ENCODE data around the gene AAK1. TPM values are rescaled to one million over a fixed set of nuclear protein-coding genes. Genes with fewer than 3 reads are reported as not detected.

The AAK1 gene
- total and polyA plus RNA-seq, 10 of the 15 experiments (the other 5 are each of a cell fraction or from before 2014, with no cell fraction given), result 2.9 to 41.4 (median 17.5) TPM

- WGBS (ENCODE audit: insufficient coverage, insufficient replicate concordance, low lambda C conversion rate, missing lambda C conversion rate), result no CpG with 5 or more reads among the region's 2 CpGs
- RAD21 ChIA-PET (ENCODE audit: unreplicated experiment), result no interaction called here
- H3K9ac ChIP-seq (ENCODE audit: control insufficient read depth, insufficient read depth, low read length), result no peak overlapping the region
- peaks cover 27% of the 10 kb centered on the region for H3K4me1 ChIP-seq (ENCODE audit: control insufficient read depth, insufficient read depth, low read length)
- H2AFZ ChIP-seq (ENCODE audit: control insufficient read depth, low read depth, low read length), result no peak overlapping the region
- POLR2A ChIA-PET, result interaction anchor here (1.1 kb wide), 1 partner anchor 12 kb away, joined by 3 read pairs; no protein-coding TSS in a partner anchor
- no peak overlapping the region for H3K4me3 ChIP-seq
- no peak overlapping the region for H3K27ac ChIP-seq (ENCODE audit: control insufficient read depth, insufficient read depth)
- BruUV-seq (replicated peaks), result no TSS peak
- no peak for DNase-seq (ENCODE audit: low read depth, low spot score)
- peaks cover 0 to 6% of the 10 kb centered on the region in 2 experiments; a peak in 2 of 4 replicates for H3K36me3 ChIP-seq (ENCODE audit: control insufficient read depth in 2 of 2, insufficient read depth in 2 of 2, low read length in 1 of 2)
- TF ChIP-seq POLR2AphosphoS2 (IDR thresholded peaks at IDR 0.05; ENCODE audit: low read depth, low read length), result no peak
- TF ChIP-seq SREBF1 (IDR thresholded peaks at IDR 0.05; ENCODE audit: low read length), result no peak
- TF ChIP-seq FOXK2 (IDR thresholded peaks at IDR 0.05), result no peak
- TF ChIP-seq CBFB (IDR thresholded peaks at IDR 0.05; ENCODE audit: low read depth), result no peak
- TF ChIP-seq SKIL (IDR thresholded peaks at IDR 0.05; ENCODE audit: low read depth, poor library complexity, severe bottlenecking), result no peak
- no peak for TF ChIP-seq BHLHE40 (IDR thresholded peaks at IDR 0.05; ENCODE audit: borderline replicate concordance in 1 of 2, low read depth in 2 of 2, low read length in 1 of 2)
- TF ChIP-seq USF1 (IDR thresholded peaks at IDR 0.05; ENCODE audit: borderline replicate concordance, extremely low read length, insufficient read depth, low read depth, low read length), result no peak
- no peak for TF ChIP-seq ATF2 (IDR thresholded peaks at IDR 0.05; ENCODE audit: low read length)
- TF ChIP-seq BCLAF1 (IDR thresholded peaks at IDR 0.05), result no peak
- no peak for TF ChIP-seq SPI1 (IDR thresholded peaks at IDR 0.05; ENCODE audit: borderline replicate concordance, insufficient read depth, low read depth, low read length)
- no peak for TF ChIP-seq POLR2AphosphoS5 (IDR thresholded peaks at IDR 0.05; ENCODE audit: low read length)
- TF ChIP-seq SMAD1 (IDR thresholded peaks at IDR 0.05; ENCODE audit: low read depth, partially characterized antibody), result no peak
- no peak for TF ChIP-seq NBN (IDR thresholded peaks at IDR 0.05)
- no peak for TF ChIP-seq EED (IDR thresholded peaks at IDR 0.05; ENCODE audit: low read depth)
- no peak for TF ChIP-seq RB1 (IDR thresholded peaks at IDR 0.05; ENCODE audit: borderline replicate concordance)
- TF ChIP-seq MYB (IDR thresholded peaks at IDR 0.05; ENCODE audit: borderline replicate concordance, low read depth, low read length), result no peak
- no peak for TF ChIP-seq MEF2A (IDR thresholded peaks at IDR 0.05; ENCODE audit: insufficient read depth, low read depth, low read length)
- no peaks in the 10 kb centered on the region for H3K9me3 ChIP-seq (replicated peaks; ENCODE audit: control insufficient read depth, insufficient read depth, low read length)
- in situ Hi-C loops (cut with MboI) (no loop called here), intact Hi-C loops (cut with micrococcal nuclease; ENCODE audit: unreplicated experiment) (no loop called here)
- no peak overlapping the region for H3K4me2 ChIP-seq (ENCODE audit: control insufficient read depth, insufficient read depth)
- H3K79me2 ChIP-seq (ENCODE audit: control insufficient read depth, insufficient read depth, low read length), result no peaks in the 10 kb centered on the region
- no peaks in the 10 kb centered on the region for H4K20me1 ChIP-seq (ENCODE audit: control insufficient read depth, insufficient read depth)
- no peak for ATAC-seq
- SMC1A ChIA-PET (ENCODE audit: uncharacterized antibody, unreplicated experiment), result interaction anchor here (0.7 to 1.5 kb wide), 2 partner anchors 12 to 52 kb away, joined by 3 to 7 read pairs; no protein-coding TSS in a partner anchor
- CTCF ChIA-PET, result interaction anchor here (0.8 kb wide), 1 partner anchor 39 kb away, joined by 4 read pairs; no protein-coding TSS in a partner anchor
- no peak for FAIRE-seq
- H3K27me3 ChIP-seq (replicated peaks in 1 of 2; ENCODE audit: control insufficient read depth in 2 of 2, insufficient read depth in 2 of 2, low read length in 1 of 2), result no peaks in the 10 kb centered on the region
Observed at GRCh38 chr2:69474688-69475087, 168.9 kb downstream of the AAK1 start.

Data from GM12878 (cell line).